ENCODE data around the gene YIPF3. TPM values are rescaled to one million over a fixed set of nuclear protein-coding genes. Genes with fewer than 3 reads are reported as not detected.
A peak's percentile ranks its signal among the peaks of the same experiment; 100 is the strongest.

The YIPF3 gene
- total and polyA plus RNA-seq, 2 donors (not counting 1 experiment from before 2014, with no cell fraction given), result 64.3 to 92.6 TPM

DNA sequence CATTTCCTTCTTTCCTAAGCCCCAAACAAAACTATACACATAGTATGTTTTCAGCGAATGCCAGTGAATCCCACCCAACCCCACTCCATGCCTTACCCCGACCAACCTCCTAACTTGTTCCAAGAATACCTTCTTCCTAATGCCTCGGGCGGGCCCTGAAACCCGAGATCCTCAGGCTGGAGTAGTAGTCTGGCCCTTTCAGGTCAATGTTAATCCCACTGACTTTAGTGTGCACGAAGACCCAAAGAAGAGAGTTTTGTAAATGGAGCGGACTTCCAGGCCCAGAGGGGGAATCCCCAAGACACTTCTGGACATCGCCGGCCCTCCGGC is 394 bp downstream of the YIPF3 start:
- TF ChIP-seq EZH2 (IDR thresholded peaks at IDR 0.05; ENCODE audit: borderline replicate concordance, insufficient read depth, low read depth, low read length, poor library complexity, severe bottlenecking) (no peak), CTCF (IDR thresholded peaks at IDR 0.05) (no peak)
- no peak overlapping the region for H3K4me3 Mint-ChIP-seq
- intact Hi-C loops (cut with micrococcal nuclease), result loop anchor here (2.0 to 10.0 kb wide), 5 partner anchors 40 to 592 kb away; partner anchors contain the start of genes ABCC10, CNPY3, POLH and SRF
- H3K9me3 Mint-ChIP-seq (ENCODE audit: insufficient read depth), result no peaks in the 10 kb centered on the region
- Histone ChIP-seq H3K4me3 (ENCODE audit: control extremely low read depth in 1 of 5, extremely low read depth in 1 of 5, insufficient read depth in 1 of 5, low read depth in 2 of 5, low read length in 4 of 5) (peak overlapping the region; percentile 78 to 98 (median 91)), H3K27me3 (replicated peaks in 1 of 4; ENCODE audit: control extremely low read depth in 1 of 4, control insufficient read depth in 3 of 4, insufficient read depth in 4 of 4, low read length in 3 of 4) (no peaks in the 10 kb centered on the region), H2AFZ (ENCODE audit: insufficient read depth, low read depth, low read length, poor library complexity, severe bottlenecking) (peak overlapping the region; percentile 90), H3K9me3 (ENCODE audit: control extremely low read depth in 1 of 3, control insufficient read depth in 2 of 3, insufficient read depth in 1 of 3, low read length in 2 of 3) (no peaks in the 10 kb centered on the region), H3K9ac (ENCODE audit: low read length) (peak overlapping the region; percentile 97), H3K79me2 (ENCODE audit: control insufficient read depth, insufficient read depth, low read length) (peaks cover 49% of the 10 kb centered on the region), H3K4me1 (ENCODE audit: control insufficient read depth in 2 of 2, insufficient read depth in 2 of 2, low read length in 2 of 2) (peaks cover 28 to 36% of the 10 kb centered on the region in 2 donors), H3K27ac (ENCODE audit: low read length in 2 of 2) (peak overlapping the region; percentile 65 to 91), H4K20me1 (ENCODE audit: control insufficient read depth, insufficient read depth, low read length, poor library complexity, severe bottlenecking) (peaks cover 23% of the 10 kb centered on the region), H3K4me2 (replicated peaks; ENCODE audit: low read depth, low read length, poor library complexity, severe bottlenecking) (peak overlapping the region; percentile 94), H3K36me3 (replicated peaks in 1 of 2; ENCODE audit: control extremely low read depth in 1 of 2, control insufficient read depth in 1 of 2, extremely low read depth in 1 of 2, insufficient read depth in 2 of 2, low read length in 1 of 2) (peaks cover 4 to 58% of the 10 kb centered on the region in 2 experiments)
- POLR2A ChIA-PET, result interaction anchor here (0.6 to 0.9 kb wide), 2 partner anchors 113 to 1782 kb away, joined by 3 to 6 read pairs; partner anchors contain the start of gene GTPBP2
- ATAC-seq (ENCODE audit: low read depth) (no peak), DNase-seq (no peak)
- no peak overlapping the region for H3K27ac Mint-ChIP-seq
- H3K4me1 Mint-ChIP-seq, result peaks cover 31% of the 10 kb centered on the region
- CTCF ChIA-PET, result interaction anchor here (3.9 kb wide), 1 partner anchor 9 kb away, joined by 32 read pairs; no protein-coding TSS in a partner anchor
- H3K27me3 Mint-ChIP-seq, result no peaks in the 10 kb centered on the region
- WGBS (ENCODE audit: insufficient coverage), result 6% methylated on average over 10 of the region's 10 CpGs

DNA sequence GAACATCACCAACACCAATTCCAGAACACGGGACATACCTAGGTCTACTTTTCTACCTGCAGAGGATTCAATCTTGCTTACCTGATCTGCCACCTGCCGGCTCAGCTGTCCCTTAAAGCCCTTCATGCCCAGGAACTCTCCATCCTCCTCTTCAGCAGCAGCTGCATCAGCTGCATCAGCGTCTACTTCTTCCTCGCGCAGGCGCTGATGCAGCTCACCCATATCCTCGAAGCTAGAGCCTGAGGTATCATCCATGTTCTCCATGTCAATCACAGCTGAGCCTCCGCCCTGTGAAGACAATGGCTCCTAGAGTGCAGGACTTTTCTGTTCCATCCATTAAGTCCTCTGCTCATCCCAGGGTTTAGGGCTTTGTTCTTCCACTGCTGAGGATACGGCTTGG is 918 bp downstream of the YIPF3 start:
- no peak overlapping the region for H2AFZ ChIP-seq (ENCODE audit: insufficient read depth, low read depth, low read length, poor library complexity, severe bottlenecking)
- H3K4me1 ChIP-seq (ENCODE audit: control insufficient read depth in 2 of 2, insufficient read depth in 2 of 2, low read length in 2 of 2), result peaks cover 28 to 36% of the 10 kb centered on the region in 2 donors
- H3K4me1 Mint-ChIP-seq, result peaks cover 32% of the 10 kb centered on the region
- no peaks in the 10 kb centered on the region for H3K9me3 ChIP-seq (ENCODE audit: control extremely low read depth in 1 of 3, control insufficient read depth in 2 of 3, insufficient read depth in 1 of 3, low read length in 2 of 3)
- peak overlapping the region; percentile 97 for H3K9ac ChIP-seq (ENCODE audit: low read length)
- H3K4me2 ChIP-seq (replicated peaks; ENCODE audit: low read depth, low read length, poor library complexity, severe bottlenecking), result peak overlapping the region; percentile 94
- H3K79me2 ChIP-seq (ENCODE audit: control insufficient read depth, insufficient read depth, low read length), result peaks cover 49% of the 10 kb centered on the region
- intact Hi-C loops (cut with micrococcal nuclease), result loop anchor here (2.0 to 10.0 kb wide), 5 partner anchors 39 to 591 kb away; partner anchors contain the start of genes ABCC10, CNPY3, POLH and SRF
- ChIA-PET CTCF (interaction anchor here (3.9 kb wide), 1 partner anchor 9 kb away, joined by 32 read pairs; no protein-coding TSS in a partner anchor), POLR2A (interaction anchor here (0.6 to 0.9 kb wide), 2 partner anchors 114 to 118 kb away, joined by 3 to 6 read pairs; partner anchors contain the start of gene GTPBP2)
- no peak overlapping the region for H3K4me3 Mint-ChIP-seq
- no peak for ATAC-seq (ENCODE audit: low read depth)
- H4K20me1 ChIP-seq (ENCODE audit: control insufficient read depth, insufficient read depth, low read length, poor library complexity, severe bottlenecking), result peaks cover 24% of the 10 kb centered on the region
- TF ChIP-seq CTCF (IDR thresholded peaks at IDR 0.05) (no peak), EZH2 (IDR thresholded peaks at IDR 0.05; ENCODE audit: borderline replicate concordance, insufficient read depth, low read depth, low read length, poor library complexity, severe bottlenecking) (no peak)
- peak overlapping the region; percentile 78 to 98 (median 91) for H3K4me3 ChIP-seq (ENCODE audit: control extremely low read depth in 1 of 5, extremely low read depth in 1 of 5, insufficient read depth in 1 of 5, low read depth in 2 of 5, low read length in 4 of 5)
- peak overlapping the region; percentile 65 to 91 for H3K27ac ChIP-seq (ENCODE audit: low read length in 2 of 2)
- no peaks in the 10 kb centered on the region for H3K9me3 Mint-ChIP-seq (ENCODE audit: insufficient read depth)
- peaks cover 2 to 57% of the 10 kb centered on the region in 2 experiments for H3K36me3 ChIP-seq (replicated peaks in 1 of 2; ENCODE audit: control extremely low read depth in 1 of 2, control insufficient read depth in 1 of 2, extremely low read depth in 1 of 2, insufficient read depth in 2 of 2, low read length in 1 of 2)
- H3K27me3 Mint-ChIP-seq, result no peaks in the 10 kb centered on the region
- peak overlapping the region; percentile 16 for H3K27ac Mint-ChIP-seq
- H3K27me3 ChIP-seq (replicated peaks in 1 of 4; ENCODE audit: control extremely low read depth in 1 of 4, control insufficient read depth in 3 of 4, insufficient read depth in 4 of 4, low read length in 3 of 4), result no peaks in the 10 kb centered on the region
- no peak for DNase-seq
- 93% methylated on average over 9 of the region's 9 CpGs for WGBS (ENCODE audit: insufficient coverage)

Measured in B cell (primary cell).